CD4-positive, alpha-beta T cell (primary cell): ENCODE measurements around the gene PLCB1. TPM values are rescaled to one million over a fixed set of nuclear protein-coding genes. Genes with fewer than 3 reads are reported as not detected.

Source experiments
- ATAC-seq: fragments of 200-7000 bp; cut with Tn5 transposase; one replicate; pipeline ENCODE4 v1.10.0; 2022; ENCODE audit warnings: mild to moderate bottlenecking; ENCODE audit not compliant: poor library complexity
- CTCF ChIA-PET: fragments of 350-600 bp; sonication (Branson Sonifier 250); formaldehyde crosslinking; loops from one replicate; lab custom pipeline; 2021; ENCODE audit warnings: antibody characterized with exemption, inconsistent platforms; lab: Charles Lee
- POLR2A ChIA-PET: fragments of 350-600 bp; sonication (Branson Sonifier 250); formaldehyde crosslinking; loops from one replicate; lab custom pipeline; 2021; ENCODE audit warnings: antibody characterized with exemption, inconsistent platforms; lab: Charles Lee
- DNase-seq, 14 experiments: peaks; one replicate each; pipeline ENCODE4 v3.0.0-alpha.2; 2013 to 2020; ENCODE audit warnings: mixed read lengths in 2 of 14
- H3K27ac ChIP-seq, 2 donors: one replicate each; pipeline versions ENCODE4 v1.5.1 to v1.7.0; 2013; ENCODE audit warnings: low read length in 2 of 2, low read depth in 1 of 2, mild to moderate bottlenecking in 1 of 2
- H3K27me3 ChIP-seq, 2 experiments: 1 replicate in 1 of 2; 2 replicates in 1 of 2; pipeline versions ENCODE4 v1.6.1 to v1.7.0; 2013; ENCODE audit warnings: low read length in 2 of 2, control low read depth in 1 of 2, mild to moderate bottlenecking in 1 of 2, moderate library complexity in 1 of 2; ENCODE audit not compliant: insufficient read depth in 2 of 2, control insufficient read depth in 1 of 2
- H3K36me3 ChIP-seq: one replicate; pipeline ENCODE4 v1.6.1; 2013; ENCODE audit warnings: low read length, control low read depth; ENCODE audit not compliant: insufficient read depth
- H3K4me1 ChIP-seq: one replicate; pipeline ENCODE4 v1.6.1; 2013; ENCODE audit warnings: low read length, control low read depth; ENCODE audit not compliant: insufficient read depth
- H3K4me3 ChIP-seq: one replicate; pipeline ENCODE4 v1.5.1; 2013; ENCODE audit warnings: mild to moderate bottlenecking, low read length, moderate library complexity
- H3K9me3 ChIP-seq, 2 experiments: 1 replicate in 1 of 2; 2 replicates in 1 of 2; pipeline versions ENCODE4 v1.6.1 to v1.7.0; 2013; ENCODE audit warnings: low read length in 2 of 2, mild to moderate bottlenecking in 2 of 2, control low read depth in 1 of 2, moderate library complexity in 1 of 2; ENCODE audit not compliant: control insufficient read depth in 1 of 2, insufficient read depth in 1 of 2
- H3K27ac Mint-ChIP-seq: one replicate; pipeline ENCODE4 v1.8.0; 2020; ENCODE audit warnings: mixed read lengths
- H3K27me3 Mint-ChIP-seq: one replicate; pipeline ENCODE4 v1.8.0; 2021; ENCODE audit warnings: mixed read lengths
- H3K36me3 Mint-ChIP-seq: one replicate; pipeline ENCODE4 v1.8.0; 2021; ENCODE audit warnings: low read depth, mixed read lengths
- H3K4me1 Mint-ChIP-seq: one replicate; pipeline ENCODE4 v1.8.0; 2021; ENCODE audit warnings: low read depth, mixed read lengths
- H3K4me3 Mint-ChIP-seq: one replicate; pipeline ENCODE4 v1.8.0; 2020; ENCODE audit warnings: mild to moderate bottlenecking, mixed read lengths
- H3K9me3 Mint-ChIP-seq: one replicate; pipeline ENCODE4 v1.8.0; 2020; ENCODE audit warnings: mixed read lengths
- CTCF ChIP-seq: fragments of 200-600 bp; IDR thresholded peaks from one replicate; pipeline ENCODE4 v1.8.0; 2022; ENCODE audit warnings: antibody characterized with exemption, mild to moderate bottlenecking
- intact Hi-C, 2 experiments: fragments of 100-400 bp; cut with DNase I in 1 of 2; cut with micrococcal nuclease in 1 of 2; formaldehyde crosslinking; loops; one replicate each; pipeline versions ENCODE4 v1.15.1 to v1.9.0; 2023 to 2025; cut with DNase I, micrococcal nuclease
- total RNA-seq, 174 experiments: library from RNA in 2 of 174; stranded (reverse) in 2 of 174; gene quantifications; one replicate each; pipeline ENCODE4 v1.2.3 and lab custom pipeline; 2021 to 2026

The PLCB1 gene
- total RNA-seq, 2 experiments from 2014 or later, result 3.8 to 5.6 TPM

- DNase-seq, result no peak
- Histone ChIP-seq H3K4me3 (no peak overlapping the region), H3K4me1 (no peaks in the 10 kb centered on the region), H3K9me3 (no peaks in the 10 kb centered on the region), H3K27ac (no peak overlapping the region), H3K27me3 (no peaks in the 10 kb centered on the region), H3K36me3 (no peaks in the 10 kb centered on the region)
- intact Hi-C loops, result no loop called here
- no peak overlapping the region for H3K27ac Mint-ChIP-seq
- CTCF ChIA-PET, result no interaction called here
- no peaks in the 10 kb centered on the region for H3K9me3 Mint-ChIP-seq
- no peaks in the 10 kb centered on the region for H3K4me1 Mint-ChIP-seq
- no peak for TF ChIP-seq CTCF
- H3K4me3 Mint-ChIP-seq, result no peak overlapping the region
- POLR2A ChIA-PET, result no interaction called here
- H3K27me3 Mint-ChIP-seq, result no peaks in the 10 kb centered on the region
- no peaks in the 10 kb centered on the region for H3K36me3 Mint-ChIP-seq
- ATAC-seq, result no peak
These were observed 230.4 kb downstream of the PLCB1 start for GRCh38 chr20:8362457-8362856.

GRCh38 chr20:8363970-8364733, 232.1 kb downstream of the PLCB1 start:
- Mint-ChIP-seq H3K9me3 (no peaks in the 10 kb centered on the region), H3K4me3 (no peak overlapping the region), H3K36me3 (no peaks in the 10 kb centered on the region), H3K27ac (no peak overlapping the region), H3K27me3 (no peaks in the 10 kb centered on the region), H3K4me1 (peaks cover 10% of the 10 kb centered on the region)
- H3K36me3 ChIP-seq, result no peaks in the 10 kb centered on the region
- CTCF ChIA-PET, result no interaction called here
- no peaks in the 10 kb centered on the region for H3K27me3 ChIP-seq
- ATAC-seq (no peak), DNase-seq (no peak)
- POLR2A ChIA-PET, result no interaction called here
- H3K9me3 ChIP-seq, result no peaks in the 10 kb centered on the region
- TF ChIP-seq CTCF, result no peak
- H3K4me3 ChIP-seq, result no peak overlapping the region
- H3K4me1 ChIP-seq, result peaks cover 3% of the 10 kb centered on the region
- intact Hi-C loops, result no loop called here
- H3K27ac ChIP-seq, result no peak overlapping the region

DNA sequence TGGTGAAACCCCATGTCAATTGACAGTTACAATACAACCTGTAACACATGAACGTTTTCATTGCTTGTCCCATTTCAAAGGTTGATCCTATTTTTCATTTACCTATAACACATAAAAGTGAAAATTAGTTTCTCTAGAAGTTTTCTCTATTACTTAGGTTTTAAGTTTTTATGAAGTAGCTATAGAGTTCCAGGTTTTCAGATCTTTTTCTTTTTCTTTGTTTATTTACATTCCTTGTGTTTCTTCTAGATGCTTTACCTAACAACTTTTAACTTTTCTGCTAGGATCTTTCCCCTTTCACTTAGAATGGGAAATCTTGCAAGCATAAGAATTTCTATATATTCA, 232.6 kb downstream of the PLCB1 start:
- ChIA-PET CTCF (no interaction called here), POLR2A (no interaction called here)
- Mint-ChIP-seq H3K9me3 (no peaks in the 10 kb centered on the region), H3K27ac (no peak overlapping the region), H3K4me3 (no peak overlapping the region), H3K27me3 (no peaks in the 10 kb centered on the region), H3K4me1 (peaks cover 13% of the 10 kb centered on the region), H3K36me3 (no peaks in the 10 kb centered on the region)
- TF ChIP-seq CTCF, result no peak
- no peaks in the 10 kb centered on the region for H3K27me3 ChIP-seq
- no peak for DNase-seq
- H3K27ac ChIP-seq, result no peak overlapping the region
- H3K4me3 ChIP-seq, result no peak overlapping the region
- no peaks in the 10 kb centered on the region for H3K9me3 ChIP-seq
- H3K4me1 ChIP-seq, result peaks cover 3% of the 10 kb centered on the region
- no peak for ATAC-seq
- H3K36me3 ChIP-seq, result no peaks in the 10 kb centered on the region
- intact Hi-C loops, result no loop called here
